ENCODE results near the gene CBR3.

The CBR3 gene

GRCh38 chr21:36185523-36185922 lies 50.6 kb downstream of the CBR3 start:
- no peak for DNase-seq (ENCODE audit: low spot score)

GRCh38 chr21:36186081-36186480 lies 51.2 kb downstream of the CBR3 start:
- DNase-seq (ENCODE audit: low spot score): no peak

DNA sequence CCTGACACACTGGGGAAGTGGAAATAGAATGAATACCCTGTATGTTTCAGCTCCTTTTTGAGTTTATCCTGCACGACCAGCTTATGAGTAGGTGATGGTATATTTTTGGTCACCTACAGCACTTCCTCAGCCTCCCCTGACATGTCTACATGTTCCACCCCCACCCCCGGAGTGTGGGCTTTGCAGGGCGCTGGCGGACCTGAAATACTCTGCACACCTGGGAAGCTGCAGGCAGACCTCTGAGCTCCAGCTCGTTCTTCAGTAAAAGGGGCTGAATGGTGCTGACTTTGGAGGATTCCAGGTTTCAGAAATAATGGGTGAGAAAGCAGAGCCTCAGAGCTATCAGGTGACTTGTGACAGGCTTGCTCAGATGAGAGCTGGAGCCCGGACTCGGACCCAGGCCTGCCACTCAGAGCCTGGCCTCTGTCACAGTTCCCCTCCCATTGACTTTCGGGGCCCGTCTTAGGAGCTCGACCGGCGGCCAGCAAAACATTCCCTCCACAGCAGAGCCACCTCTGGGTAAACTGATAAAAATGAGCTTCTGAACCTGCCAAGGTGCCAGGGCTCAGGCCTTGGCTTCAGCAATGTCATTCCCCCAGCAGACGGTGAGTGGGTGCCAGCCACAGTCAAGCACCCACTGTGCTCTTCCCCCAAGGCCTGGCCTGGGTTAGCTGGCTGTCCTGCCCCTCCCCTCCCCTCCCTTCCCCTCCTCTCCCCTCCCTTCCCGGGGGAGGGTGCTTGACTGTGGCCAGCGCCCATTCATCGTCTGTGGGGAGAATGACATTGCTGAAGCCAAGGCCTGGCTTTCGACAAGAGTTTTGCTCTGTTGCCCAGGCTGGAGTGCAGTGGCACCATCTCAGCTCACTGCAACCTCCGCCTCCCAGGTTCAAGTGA lies 51.9 kb downstream of the CBR3 start:
- DNase-seq (ENCODE audit: low spot score): no peak

GRCh38 chr21:36188081-36188681 lies 53.3 kb downstream of the CBR3 start:
- no peak for DNase-seq (ENCODE audit: low spot score)

- DNase-seq (ENCODE audit: low spot score): no peak
These were observed 54.1 kb downstream of the CBR3 start for GRCh38 chr21:36188937-36189336.

DNA sequence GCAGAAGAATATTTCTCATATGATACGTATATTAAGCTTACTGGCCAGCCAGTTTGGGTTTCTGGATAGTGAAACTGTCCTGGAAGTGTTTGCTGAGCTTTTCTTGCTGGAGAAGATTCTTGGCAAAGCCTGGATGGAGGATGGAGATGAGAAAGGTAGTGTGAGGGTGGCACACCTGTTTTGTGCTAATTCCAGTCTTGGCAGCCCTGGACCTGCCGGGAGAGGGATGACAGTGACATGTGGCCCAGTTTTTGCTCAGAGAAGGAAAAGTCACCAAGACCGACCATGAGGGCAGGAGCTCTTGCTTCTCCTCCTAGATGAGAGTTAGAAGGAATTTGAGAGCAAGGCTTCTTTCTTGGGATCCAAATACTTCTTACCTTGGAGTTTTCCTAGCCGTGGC lies 55.9 kb downstream of the CBR3 start:
- no peak for DNase-seq (ENCODE audit: low spot score)

- no peak for DNase-seq (ENCODE audit: low spot score)
These were observed 58.3 kb downstream of the CBR3 start for GRCh38 chr21:36193200-36193599.

- DNase-seq (ENCODE audit: low spot score): no peak
These were observed 59.1 kb downstream of the CBR3 start for GRCh38 chr21:36194024-36194423.

- no peak for DNase-seq (ENCODE audit: low spot score)
These were observed 60.7 kb downstream of the CBR3 start for GRCh38 chr21:36195613-36196012.
